GM12873 (cell line): ENCODE measurements around the gene RPTOR.

Experiments used
- TF ChIP-seq, protein P1 (sequence below): IDR thresholded peaks from 2 replicates; pipeline ENCODE4 v1.5.1; 2012; ENCODE audit warnings: low read depth, mild to moderate bottlenecking, moderate library complexity, low read length, control low read depth; ENCODE audit not compliant: insufficient read depth; ENCODE audit errors: missing control alignments

Gene RPTOR

GRCh38 chr17:80906364-80907259 is 362.0 kb downstream of the RPTOR start:
- TF ChIP-seq, protein P1, sequence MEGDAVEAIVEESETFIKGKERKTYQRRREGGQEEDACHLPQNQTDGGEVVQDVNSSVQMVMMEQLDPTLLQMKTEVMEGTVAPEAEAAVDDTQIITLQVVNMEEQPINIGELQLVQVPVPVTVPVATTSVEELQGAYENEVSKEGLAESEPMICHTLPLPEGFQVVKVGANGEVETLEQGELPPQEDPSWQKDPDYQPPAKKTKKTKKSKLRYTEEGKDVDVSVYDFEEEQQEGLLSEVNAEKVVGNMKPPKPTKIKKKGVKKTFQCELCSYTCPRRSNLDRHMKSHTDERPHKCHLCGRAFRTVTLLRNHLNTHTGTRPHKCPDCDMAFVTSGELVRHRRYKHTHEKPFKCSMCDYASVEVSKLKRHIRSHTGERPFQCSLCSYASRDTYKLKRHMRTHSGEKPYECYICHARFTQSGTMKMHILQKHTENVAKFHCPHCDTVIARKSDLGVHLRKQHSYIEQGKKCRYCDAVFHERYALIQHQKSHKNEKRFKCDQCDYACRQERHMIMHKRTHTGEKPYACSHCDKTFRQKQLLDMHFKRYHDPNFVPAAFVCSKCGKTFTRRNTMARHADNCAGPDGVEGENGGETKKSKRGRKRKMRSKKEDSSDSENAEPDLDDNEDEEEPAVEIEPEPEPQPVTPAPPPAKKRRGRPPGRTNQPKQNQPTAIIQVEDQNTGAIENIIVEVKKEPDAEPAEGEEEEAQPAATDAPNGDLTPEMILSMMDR, result no peak

GRCh38 chr17:80907281-80907680 is 362.6 kb downstream of the RPTOR start:
- TF ChIP-seq, protein P1, result no peak

DNA sequence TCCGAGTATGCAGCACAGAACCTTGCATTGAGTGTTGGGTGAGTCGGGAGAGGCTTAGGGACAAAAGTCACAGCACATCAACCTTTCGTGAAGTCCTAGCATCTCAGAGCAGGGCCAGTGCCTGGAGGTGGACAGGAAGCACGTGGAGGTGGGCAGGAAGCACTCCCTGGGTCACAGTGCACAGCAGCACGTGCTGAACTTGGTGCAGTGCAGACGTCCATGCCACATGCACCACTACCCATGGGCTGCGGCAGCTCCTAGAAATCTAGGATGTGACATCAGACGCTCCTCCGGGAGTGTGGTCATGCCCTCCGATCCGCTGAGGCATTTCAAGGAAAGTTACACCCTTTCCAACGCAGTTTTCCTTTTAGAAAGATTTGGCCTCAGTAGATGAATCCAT is 363.6 kb downstream of the RPTOR start:
- TF ChIP-seq, protein P1, result no peak

GRCh38 chr17:80908776-80909175 is 364.1 kb downstream of the RPTOR start:
- TF ChIP-seq, protein P1, result no peak

DNA sequence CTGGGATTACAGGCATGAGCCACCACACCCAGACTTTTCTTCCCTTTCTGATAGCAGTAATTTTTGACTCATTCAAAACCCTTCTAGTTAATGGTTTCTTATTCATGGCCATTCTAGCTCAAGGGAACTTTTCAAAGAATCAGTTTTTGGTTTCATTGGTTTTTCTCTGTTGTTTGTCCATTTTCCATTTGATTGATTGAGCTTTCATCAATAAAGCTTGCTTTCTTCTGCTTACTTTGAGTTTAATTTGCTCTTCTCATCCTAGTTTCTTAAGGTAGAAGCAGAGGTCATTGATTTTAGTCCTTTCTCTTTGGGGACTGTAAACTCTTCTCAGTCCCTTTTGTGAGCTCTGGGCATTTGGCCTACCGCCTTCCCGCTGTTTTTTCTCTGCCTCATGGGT is 365.0 kb downstream of the RPTOR start:
- TF ChIP-seq, protein P1, result no peak

DNA sequence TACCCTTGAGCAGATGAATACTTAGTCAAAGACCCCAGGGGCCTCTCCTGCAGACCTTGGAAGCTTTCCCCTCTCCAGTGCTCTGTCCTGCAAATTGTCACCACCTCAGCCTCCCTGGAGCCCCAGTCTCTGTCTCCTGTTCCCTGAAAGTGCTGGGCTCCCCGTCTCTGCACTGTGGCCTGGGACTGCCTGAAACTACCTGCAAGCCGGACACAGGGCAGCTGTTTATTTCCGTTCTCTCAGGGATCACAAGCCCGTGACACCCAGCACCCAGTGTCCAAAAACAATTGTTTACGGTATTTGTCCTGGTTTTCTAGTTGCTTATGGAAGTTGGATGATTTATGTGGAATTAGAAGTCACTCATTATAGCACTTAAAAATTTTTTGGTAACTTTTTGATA is 365.4 kb downstream of the RPTOR start:
- TF ChIP-seq, protein P1, result no peak

- TF ChIP-seq, protein P1, result no peak
These were observed 367.8 kb downstream of the RPTOR start for GRCh38 chr17:80912476-80912875.
